Measurements from ENCODE around the gene IL27RA. TPM values are rescaled to one million over a fixed set of nuclear protein-coding genes. Genes with fewer than 3 reads are reported as not detected.
A peak's percentile ranks its signal among the peaks of the same experiment; 100 is the strongest.

IL27RA gene
- total RNA-seq, 1 donor from 2014 or later: 5.3 TPM

GRCh38 chr19:14093117-14093823 lies 61.7 kb downstream of the IL27RA start:
- intact Hi-C loops (cut with DNase I): no loop called here
- ATAC-seq (ENCODE audit: poor library complexity) (no peak), DNase-seq (no peak)

- DNase-seq: no peak
- no peak for ATAC-seq (ENCODE audit: poor library complexity)
- intact Hi-C loops (cut with DNase I): no loop called here
Observed at GRCh38 chr19:14094854-14095253, 63.3 kb downstream of the IL27RA start.

GRCh38 chr19:14096272-14096992 lies 64.9 kb downstream of the IL27RA start:
- no peak for DNase-seq
- no peak for ATAC-seq (ENCODE audit: poor library complexity)
- intact Hi-C loops (cut with DNase I): no loop called here

GRCh38 chr19:14097532-14098151 lies 66.1 kb downstream of the IL27RA start:
- intact Hi-C loops (cut with DNase I): no loop called here
- DNase-seq (no peak), ATAC-seq (ENCODE audit: poor library complexity) (peak; percentile 35)

- ATAC-seq (ENCODE audit: poor library complexity) (no peak), DNase-seq (no peak)
- intact Hi-C loops (cut with DNase I): no loop called here
Observed at GRCh38 chr19:14101003-14101545, 69.5 kb downstream of the IL27RA start.

GRCh38 chr19:14102102-14102696 lies 70.6 kb downstream of the IL27RA start:
- ATAC-seq (ENCODE audit: poor library complexity) (peak; percentile 2), DNase-seq (no peak)
- intact Hi-C loops (cut with DNase I): no loop called here

GRCh38 chr19:14102756-14103155 lies 71.2 kb downstream of the IL27RA start:
- intact Hi-C loops (cut with DNase I): no loop called here
- DNase-seq (no peak), ATAC-seq (ENCODE audit: poor library complexity) (no peak)

Other genes with a start within 250 kb of the IL27RA start
- gene ZSWIM4, start 236.3 kb upstream of the IL27RA start, total RNA-seq: 2.7 TPM
- gene NANOS3, start 154.6 kb upstream of the IL27RA start, total RNA-seq: 1.8 TPM
- 0.81 TPM for gene BRME1, start 125.6 kb upstream of the IL27RA start, total RNA-seq
- 20.0 TPM for gene CC2D1A, start 125.6 kb upstream of the IL27RA start, total RNA-seq
- 3.1 TPM for gene PODNL1, start 93.3 kb upstream of the IL27RA start, total RNA-seq
- gene DCAF15, start 79.3 kb upstream of the IL27RA start, total RNA-seq: 15.4 TPM
- gene RFX1, start 25.4 kb upstream of the IL27RA start, total RNA-seq: 13.0 TPM
- gene RLN3, start 3.6 kb upstream of the IL27RA start, total RNA-seq: not detected
- gene PALM3, start 30.3 kb downstream of the IL27RA start, total RNA-seq: not detected
- 7.9 TPM for gene MISP3, start 41.0 kb downstream of the IL27RA start, total RNA-seq
- not detected for gene C19orf67, start 54.0 kb downstream of the IL27RA start, total RNA-seq
- 51.1 TPM for gene SAMD1, start 59.0 kb downstream of the IL27RA start, total RNA-seq
- gene PRKACA, start 86.0 kb downstream of the IL27RA start, total RNA-seq: 460 TPM
- gene ASF1B, start 104.8 kb downstream of the IL27RA start, total RNA-seq: 1.00 TPM
- 20.0 TPM for gene ADGRL1, start 174.4 kb downstream of the IL27RA start, total RNA-seq